ENCODE data around the gene CGB2.
"Not testable (repeated sequence)": the region's sequence is repeated elsewhere in the genome, so short reads cannot be mapped to it uniquely, and the experiment has no call there.

The CGB2 gene

DNA sequence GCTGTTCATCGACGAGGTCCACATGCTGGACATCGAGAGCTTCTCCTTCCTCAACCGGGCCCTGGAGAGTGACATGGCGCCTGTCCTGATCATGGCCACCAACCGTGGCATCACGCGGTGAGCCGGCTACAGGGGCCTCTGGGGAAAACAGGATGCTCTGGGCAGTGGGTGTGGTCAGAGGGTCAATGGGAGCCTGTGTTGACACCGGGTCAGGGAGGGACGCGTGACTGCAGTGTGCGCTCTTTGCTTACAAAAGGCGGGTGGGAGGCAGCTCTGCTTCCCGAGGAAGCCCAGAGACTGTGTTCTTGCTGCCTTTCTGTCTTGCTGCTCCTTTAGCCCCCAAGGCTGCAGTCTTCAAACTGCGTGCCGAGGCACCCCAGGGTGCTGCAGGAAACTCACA, 20.5 kb upstream of the CGB2 start:
- DNase-seq: no peak

DNA sequence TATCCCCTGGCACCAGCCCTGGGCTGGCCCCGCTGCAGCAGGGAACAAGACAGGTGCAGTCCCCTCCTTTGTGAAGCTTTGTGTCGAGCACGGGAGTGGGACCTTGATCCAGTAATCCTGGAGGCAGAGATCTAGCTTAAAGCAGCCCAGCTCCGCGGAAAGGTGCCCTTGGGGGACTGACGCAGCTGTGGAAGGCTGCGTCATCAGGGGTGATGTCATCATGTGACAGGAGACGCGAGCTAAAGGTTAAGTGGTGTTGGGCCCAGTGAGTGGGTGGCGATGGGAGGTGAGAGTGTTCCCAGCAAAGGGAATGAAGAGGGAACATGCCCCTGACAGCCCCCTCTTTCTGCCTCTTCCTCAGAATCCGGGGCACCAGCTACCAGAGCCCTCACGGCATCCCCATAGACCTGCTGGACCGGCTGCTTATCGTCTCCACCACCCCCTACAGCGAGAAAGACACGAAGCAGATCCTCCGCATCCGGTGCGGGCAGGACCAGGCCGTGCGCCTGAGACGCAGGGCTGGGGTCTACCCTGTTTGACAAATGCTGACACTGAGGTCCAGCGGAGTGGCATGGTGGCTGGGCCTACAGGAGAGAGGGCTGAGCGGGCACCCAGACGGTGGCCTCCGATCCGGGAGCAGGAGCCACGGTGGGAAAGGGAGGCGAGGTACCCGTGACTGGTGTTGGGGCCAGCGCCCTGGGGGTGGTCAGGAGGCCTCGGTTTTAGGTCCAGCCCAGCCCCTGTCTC, 17.4 kb upstream of the CGB2 start:
- no peak for DNase-seq

- DNase-seq: no peak
These were observed 16.8 kb upstream of the CGB2 start for GRCh38 chr19:49014870-49015255.

DNA sequence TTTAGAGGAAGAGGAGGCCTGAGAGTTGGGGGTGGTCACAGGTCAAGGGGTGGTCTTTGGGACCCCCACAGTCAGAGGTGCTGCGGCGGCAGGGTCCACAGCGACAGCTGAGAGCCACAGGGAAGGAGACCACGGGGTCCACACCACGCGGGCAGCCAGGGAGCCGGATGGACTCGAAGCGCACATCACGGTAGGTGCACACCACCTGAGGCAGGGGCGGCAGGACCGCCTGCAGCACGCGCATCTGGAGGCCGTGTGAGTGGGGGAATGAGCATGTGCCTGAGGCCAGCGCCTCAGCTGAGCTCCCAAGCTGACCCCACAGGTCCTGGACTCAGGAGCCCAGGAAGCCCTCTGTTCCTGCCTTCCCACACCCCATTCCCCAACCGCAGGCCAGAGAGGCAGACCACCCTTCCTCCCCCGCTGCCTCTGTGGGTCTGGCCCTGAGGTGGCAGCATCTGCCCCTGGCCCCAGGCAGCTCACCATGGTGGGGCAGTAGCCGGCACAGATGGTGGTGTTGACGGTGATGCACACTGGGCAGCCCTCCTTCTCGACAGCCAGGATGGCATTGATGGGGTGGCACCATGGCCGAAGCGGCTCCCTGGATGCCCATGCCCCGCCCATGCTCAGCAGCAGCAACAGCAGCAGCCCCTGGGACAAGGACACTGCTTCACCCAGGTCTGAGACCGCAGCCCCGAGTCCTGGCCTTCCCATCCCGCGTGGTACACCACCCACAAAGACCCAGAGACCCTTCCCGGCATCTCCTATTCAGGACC, 15.4 kb upstream of the CGB2 start:
- no peak for DNase-seq

DNA sequence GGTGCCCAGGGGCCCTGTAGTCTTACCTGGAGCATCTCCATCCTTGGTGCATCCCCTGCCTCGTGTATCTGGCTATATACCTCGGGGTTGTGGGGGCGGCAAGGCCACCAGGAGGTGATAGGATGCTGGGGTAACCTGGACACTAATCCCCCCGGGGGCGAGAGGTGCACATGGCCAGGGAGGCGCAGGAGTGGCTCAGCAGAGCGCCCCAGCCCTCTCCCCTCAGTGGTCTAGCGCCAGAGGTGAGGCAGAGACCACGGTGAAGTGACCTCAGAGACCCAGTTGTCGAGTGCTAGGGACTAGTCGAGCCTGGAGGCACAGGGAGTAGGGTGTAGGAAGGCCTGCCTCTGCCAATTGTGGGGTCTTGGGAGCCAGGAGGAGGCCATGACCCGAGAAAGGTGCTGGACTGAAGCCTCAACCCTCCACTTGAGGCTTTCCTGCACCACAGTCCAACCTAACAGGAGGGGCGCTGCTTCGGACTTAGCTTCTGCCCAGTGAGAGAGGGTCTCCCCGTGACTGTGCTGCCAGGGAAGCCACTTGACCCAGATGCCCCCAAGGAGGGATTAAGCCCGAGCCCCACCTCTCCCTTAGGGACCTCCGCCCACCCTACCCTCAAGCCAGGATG, 14.5 kb upstream of the CGB2 start, which contains the start of gene LHB:
Gene LHB (minus strand): TSS at position 51 of the 625 bp plus-strand sequence. CDS start 10 bp downstream, at position 41.
- DNase-seq: no peak

- DNase-seq: peak; percentile 51
These were observed 13.9 kb upstream of the CGB2 start for GRCh38 chr19:49017666-49018351.

- DNase-seq: not testable (repeated sequence)
These were observed 13.1 kb upstream of the CGB2 start for GRCh38 chr19:49018388-49019241.

- peak; percentile 63 for DNase-seq
These were observed 12.3 kb upstream of the CGB2 start for GRCh38 chr19:49019242-49019932.

DNA sequence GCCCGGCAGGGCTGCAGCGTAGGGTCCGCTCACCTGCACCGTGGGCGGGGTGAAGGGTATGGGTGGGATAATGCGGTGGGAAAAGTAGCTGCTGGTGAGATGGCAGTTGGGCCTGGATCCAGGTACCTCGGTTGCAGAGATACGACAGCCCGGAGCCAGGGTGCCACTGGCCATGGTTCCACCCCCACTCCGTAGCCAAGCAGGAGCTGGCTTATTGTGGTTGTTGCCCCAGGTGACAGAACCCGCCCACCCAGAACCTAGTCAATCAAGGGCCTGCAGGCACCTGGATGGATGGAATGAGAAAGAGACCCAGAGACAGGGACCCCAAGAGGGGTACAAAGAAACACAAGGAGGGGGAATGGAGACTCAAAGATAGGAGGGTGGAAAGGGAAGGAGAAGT, 11.3 kb upstream of the CGB2 start:
- no peak for DNase-seq

DNA sequence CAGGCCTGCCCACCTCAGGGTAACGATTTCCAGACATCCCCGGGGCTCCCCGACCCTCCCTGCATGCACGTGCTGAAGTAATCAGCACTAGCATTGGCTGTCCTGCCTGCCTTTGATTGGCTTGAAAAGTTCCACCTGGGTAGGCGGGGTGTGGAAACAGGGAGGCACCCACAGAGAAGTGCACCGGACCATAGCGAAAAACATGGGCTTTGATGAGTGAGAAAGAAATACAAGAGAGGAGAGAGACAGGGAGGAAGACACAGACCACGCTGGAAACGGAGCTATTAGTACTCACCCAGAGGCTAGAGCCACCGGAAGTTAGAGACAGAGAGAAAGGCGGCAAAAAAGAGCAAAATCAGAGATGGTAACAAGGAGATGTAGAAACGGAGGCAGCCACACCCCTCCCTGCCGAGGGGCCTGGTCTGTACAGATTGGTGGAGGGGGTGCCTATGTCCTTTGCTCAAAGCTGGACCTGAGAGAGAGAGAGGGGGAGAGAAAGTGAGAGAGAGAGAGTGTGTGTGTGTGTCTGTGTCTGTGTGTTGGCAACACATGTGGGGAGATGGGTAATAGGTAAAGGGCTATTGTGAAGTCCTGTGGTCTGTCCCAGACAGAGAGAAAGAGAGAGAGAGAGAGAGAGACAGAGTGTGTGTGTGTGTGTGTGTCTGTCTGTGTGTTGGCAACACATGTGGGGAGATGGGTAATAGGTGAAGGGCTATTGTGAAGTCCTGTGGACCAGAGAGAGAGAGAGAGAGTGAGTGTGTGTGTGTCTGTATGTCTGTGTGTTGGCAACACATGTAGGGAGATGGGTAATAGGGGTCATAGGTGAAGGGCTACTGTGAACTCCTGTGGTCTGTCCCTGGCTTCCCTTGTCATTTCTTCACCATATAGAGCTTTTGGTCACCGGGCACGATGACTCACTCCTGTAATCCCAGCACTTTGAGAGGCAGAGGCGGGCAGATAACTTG, 10.5 kb upstream of the CGB2 start:
- DNase-seq: no peak

DNA sequence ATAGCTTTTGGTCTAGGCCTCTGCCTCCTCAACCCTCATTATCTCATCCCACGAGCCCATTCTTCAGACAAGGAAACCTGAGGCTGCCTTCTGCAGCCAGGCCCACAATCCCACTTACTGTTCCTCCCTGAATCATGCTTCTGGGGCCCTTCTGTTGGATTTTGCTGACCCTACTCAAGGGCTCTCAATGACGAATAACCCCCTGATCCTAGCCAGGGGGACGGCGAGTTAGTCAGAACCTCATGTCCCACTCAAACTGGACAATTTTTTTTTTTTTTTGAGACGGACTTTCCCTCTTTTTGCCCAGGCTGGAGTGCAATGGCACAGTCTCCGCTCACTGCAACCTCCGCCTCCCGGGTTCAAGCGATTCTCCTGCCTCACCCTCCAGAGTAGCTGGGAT, 9.6 kb upstream of the CGB2 start:
- no peak for DNase-seq

DNA sequence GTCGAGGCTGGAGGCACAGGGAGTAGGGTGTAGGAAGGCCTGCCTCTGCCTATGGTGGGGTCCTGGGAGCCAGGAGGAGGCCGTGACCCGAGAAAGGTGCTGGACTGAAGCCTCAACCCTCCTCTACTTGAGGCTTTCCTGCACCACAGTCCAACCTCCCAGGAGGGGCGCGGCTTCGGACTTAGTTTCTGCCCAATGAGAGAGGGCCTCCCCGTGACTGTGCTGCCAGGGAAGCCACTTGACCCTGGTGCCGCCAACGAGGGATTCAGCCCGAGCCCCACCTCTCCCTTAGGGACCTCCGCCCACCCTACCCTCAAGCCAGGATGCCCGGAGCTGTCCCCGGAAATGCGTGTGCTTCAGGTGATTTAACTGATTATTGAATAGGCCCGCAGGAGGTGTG, 7.5 kb upstream of the CGB2 start, which contains the start of gene CGB3:
Gene CGB3 (minus strand): TSS at position 101 of the 400 bp plus-strand sequence. CDS start 362 bp downstream, outside the sequence.
- not testable (repeated sequence) for DNase-seq

DNA sequence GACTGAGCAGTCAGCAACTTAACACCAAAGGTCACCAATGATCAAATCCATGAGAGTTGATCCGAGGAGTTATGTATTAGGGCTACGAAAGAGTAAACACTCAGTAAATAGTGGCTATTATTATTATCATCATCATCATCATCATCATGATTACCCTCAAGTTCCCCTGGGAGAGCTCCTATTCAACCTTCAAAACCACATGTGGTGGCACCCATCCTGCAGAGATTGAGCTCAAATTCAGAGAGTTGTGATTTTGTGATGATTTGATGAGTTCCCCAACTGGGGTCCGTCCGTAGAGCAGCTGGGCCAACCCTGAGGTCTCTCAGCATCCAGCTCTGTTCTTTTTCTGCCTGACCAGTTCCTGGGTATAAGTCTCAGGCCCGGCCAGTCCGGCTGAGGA, 6.6 kb upstream of the CGB2 start:
- not testable (repeated sequence) for DNase-seq

DNA sequence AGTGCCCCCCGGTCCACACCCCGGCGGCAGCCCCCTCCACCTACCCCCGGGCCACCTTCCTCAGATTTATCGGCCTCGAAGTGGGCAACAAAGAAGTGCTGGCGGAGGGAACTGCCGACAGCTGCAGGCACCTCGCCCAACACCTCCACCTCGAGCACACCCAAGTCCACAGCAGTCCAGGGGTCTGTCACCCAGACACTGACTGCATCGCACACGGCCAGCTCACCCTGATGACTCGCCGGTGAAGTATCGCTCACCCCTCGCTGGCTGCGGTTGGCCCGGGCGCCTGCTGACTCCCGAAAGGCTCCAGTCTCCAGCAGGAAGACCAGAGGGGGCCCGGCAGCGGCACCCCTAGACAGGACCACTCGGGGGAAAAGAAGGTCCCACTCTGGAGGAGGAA, 6.1 kb upstream of the CGB2 start:
- DNase-seq: not testable (repeated sequence)

- DNase-seq: not testable (repeated sequence)
These were observed 3.0 kb upstream of the CGB2 start for GRCh38 chr19:49028686-49029085.

GRCh38 chr19:49029749-49030148, 1.9 kb upstream of the CGB2 start:
- DNase-seq: not testable (repeated sequence)

DNA sequence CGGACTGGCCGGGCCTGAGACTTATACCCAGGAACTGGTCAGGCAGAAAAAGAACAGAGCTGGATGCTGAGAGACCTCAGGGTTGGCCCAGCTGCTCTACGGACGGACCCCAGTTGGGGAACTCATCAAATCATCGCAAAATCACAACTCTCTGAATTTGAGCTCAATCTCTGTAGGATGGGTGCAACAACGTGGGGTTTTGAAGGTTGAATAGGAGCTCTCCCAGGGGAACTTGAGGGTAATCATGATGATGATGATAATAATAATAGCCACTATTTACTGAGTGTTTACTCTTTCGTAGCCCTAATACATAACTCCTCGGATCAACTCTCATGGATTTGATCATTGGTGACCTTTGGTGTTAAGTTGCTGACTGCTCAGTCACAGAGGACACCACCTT, 1.4 kb upstream of the CGB2 start:
- DNase-seq: not testable (repeated sequence)

- peak; percentile 7 for DNase-seq
These were observed 5.1 kb downstream of the CGB2 start, which contains the start of gene CGB1 for GRCh38 chr19:49036815-49037214. Gene CGB1, minus strand, starts transcription at chr19:49036895. Its CDS starts 184 bp downstream, at chr19:49036711.

GRCh38 chr19:49038111-49038510, 6.4 kb downstream of the CGB2 start:
- not testable (repeated sequence) for DNase-seq
